ENCODE data around the gene ANKRD52.
"Not testable (repeated sequence)": the region's sequence is repeated elsewhere in the genome, so short reads cannot be mapped to it uniquely, and the experiment has no call there.

ANKRD52 gene

DNA sequence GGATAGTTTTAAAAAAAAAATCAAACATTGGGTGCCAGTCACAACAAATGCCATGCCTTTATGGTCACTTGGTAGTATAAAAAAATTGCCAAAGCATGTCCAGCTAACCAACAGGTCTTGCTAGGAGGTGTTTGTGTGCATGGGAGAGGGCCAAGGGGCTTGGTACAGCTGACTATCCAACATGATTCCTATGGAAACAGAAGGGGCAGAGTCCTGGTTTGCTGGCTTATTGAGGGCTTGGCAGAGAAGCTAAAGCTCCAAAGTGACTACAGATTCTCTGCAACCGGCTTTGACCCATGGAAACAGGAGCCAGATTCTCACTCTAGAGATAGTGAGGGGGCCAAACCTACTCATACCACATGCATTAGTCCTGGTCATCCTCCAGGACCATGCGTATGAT is 14.3 kb upstream of the ANKRD52 start:
- DNase-seq (ENCODE audit: low read depth), result not testable (repeated sequence)

DNA sequence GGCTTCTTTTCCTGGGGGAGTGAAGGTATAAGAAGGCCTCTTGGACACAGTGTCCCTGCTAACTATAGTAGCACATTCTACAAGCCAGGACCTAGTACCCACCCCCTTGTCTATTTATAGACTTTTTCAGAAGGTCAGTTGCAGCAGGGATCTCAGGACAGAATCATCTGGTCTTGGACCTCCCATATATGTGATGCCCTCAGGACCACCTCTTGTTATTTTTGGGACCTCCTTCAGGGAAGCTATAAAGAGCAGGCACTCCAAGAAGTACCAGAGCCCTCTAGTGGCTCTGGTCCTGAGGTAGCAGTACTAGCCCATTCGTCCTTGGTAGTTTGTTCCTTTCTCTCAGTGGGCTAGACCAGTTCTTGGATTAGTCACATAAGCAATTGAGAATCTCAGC is 12.8 kb upstream of the ANKRD52 start:
- peak; percentile 52 for DNase-seq (ENCODE audit: low read depth)

DNA sequence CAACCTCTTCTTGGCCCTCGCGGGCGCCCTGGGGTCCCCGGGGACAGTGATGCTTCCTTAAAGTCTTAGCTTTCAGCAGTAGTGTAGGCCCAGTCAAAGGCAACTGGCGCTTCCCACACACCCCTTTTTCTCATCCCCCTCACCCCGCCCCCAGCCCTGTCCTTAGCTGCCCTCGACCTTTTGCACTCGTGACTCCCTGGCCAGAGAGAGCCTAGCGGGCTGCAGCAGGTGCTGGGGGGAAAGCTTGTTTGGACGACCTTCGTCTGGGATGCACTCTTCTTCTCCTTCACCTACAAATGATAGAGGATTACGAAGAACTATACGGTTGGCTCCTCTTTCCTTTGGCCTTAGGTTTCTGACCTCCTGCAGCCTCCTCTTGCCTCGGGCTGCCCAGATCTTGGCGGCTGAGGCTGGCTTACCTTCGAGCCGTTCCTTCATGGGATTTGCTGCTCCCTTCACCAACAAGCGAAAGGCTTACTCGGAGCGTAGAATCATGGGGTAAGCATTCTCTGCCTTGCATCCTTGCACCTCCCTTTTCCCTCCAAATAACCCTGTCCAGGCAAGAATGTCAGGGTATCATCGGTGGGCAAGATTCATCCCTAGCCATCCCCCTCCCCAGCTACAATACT is 9.4 kb upstream of the ANKRD52 start:
- no peak for DNase-seq (ENCODE audit: low read depth)

DNA sequence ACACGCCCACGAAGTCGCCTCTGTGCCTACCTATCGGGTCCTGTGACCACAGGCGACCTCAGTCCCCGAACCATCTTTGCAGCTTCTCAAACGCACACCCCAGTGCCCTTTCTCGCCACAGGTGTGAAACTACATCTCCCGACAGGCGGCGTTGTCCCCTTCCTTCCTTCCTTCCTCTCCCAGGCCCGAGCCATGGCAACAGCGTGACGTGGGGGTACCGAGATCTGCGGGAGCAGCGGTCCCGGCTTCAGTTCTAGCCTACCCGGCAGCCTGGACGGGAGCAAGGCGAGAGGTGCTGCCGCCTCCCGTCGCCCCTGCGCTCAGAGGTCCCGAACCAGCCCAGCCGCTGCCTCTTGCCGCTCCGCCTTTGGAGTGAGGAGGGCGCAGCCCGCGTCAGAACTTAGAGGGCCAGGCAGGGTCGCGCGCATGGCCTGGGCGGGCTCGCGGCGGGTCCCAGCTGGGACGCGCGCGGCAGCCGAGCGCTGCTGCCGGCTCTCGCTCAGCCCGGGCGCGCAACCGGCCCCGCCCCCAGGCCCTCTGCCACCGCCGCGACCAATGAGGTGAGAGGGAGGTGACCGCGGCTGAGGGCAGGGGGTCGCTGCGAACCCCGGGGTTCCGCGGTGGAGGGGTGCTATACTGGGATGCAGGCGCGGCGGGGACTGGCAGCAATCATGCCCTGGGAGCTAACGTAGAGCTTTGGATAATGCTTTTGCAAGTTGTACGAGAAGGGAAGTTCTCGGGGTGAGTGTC is 8.7 kb upstream of the ANKRD52 start, which contains the start of gene COQ10A:
TSS of gene COQ10A (plus strand) at position 250 of the 750 bp plus-strand sequence. CDS start at position 427, 177 bp downstream.
- peak; percentile 88 for DNase-seq (ENCODE audit: low read depth)

- DNase-seq (ENCODE audit: low read depth), result not testable (repeated sequence)
Observed at GRCh38 chr12:56266068-56266692, 8.0 kb upstream of the ANKRD52 start.

DNA sequence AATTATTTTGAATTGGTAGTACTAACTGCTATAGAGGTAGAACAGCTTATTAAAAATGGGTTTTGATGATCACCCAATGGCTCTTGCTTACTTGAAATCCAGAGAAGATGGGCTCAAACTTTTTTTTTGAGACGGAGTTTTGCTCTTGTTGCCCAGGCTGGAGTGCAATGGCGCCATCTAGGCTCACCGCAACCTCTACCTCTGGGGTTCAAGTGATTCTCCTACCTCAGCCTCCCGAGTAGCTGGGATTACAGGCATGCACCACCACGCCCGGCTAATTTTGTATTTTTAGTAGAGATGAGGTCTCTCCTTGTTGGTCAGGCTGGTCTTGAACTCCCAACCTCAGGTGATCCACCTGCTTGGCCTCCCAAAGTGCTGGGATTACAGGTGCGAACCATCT is 4.8 kb upstream of the ANKRD52 start:
- DNase-seq (ENCODE audit: low read depth), result not testable (repeated sequence)

DNA sequence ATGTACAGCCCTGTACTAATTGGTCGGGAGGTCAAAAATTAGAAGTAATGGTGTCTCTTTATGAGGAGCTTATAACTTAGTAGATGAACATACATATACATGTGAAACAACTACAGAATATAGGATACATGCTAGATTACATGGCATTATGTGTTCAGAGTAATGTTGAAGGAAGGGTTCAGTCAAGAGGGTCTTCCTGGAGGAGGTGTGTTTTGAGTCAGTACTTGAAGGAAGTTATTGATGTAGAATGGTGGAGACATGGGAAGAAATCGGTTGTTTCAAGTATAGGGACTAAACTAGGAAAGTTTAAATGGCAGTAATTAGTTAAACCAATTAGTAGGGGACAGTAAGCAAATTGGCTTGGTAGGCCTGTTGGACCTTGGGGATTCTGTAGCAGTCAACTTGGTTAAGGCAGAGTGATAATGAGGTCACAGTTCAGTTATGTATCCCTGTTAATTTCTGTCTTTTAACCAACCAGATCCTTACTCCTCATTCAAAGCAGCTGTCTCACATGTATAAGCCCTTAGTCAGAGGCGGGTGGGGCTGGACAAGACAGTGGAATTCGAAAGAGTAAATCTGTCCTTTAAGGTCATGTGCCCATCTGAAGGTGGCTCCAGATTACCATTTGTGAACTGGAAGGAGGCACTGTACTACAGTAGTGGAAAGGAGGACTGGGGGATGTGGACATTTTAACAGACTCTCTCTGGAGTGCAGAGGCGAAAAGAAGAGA is 3.5 kb upstream of the ANKRD52 start:
- peak; percentile 81 for DNase-seq (ENCODE audit: low read depth)

- DNase-seq (ENCODE audit: low read depth), result no peak
Observed at GRCh38 chr12:56260921-56261320, 2.7 kb upstream of the ANKRD52 start.

DNA sequence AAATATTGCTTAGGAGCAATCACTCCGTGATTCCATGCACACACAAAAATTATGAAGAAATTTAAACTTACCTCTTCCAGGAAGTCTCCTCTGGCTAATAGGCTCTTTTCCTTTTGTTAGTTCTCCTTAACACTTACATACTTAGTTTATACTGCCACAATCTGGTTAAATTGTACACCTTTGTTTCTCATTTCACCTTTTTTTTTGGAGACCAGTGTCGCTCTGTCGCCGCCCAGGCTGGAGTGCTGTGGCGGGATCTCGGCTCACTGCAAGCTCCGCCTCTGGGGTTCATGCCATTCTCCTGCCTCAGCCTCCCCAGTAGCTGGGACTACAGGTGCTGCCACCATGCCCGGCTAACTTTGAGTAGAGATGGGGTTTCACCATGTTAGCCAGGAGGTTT is 2.2 kb upstream of the ANKRD52 start:
- no peak for DNase-seq (ENCODE audit: low read depth)

GRCh38 chr12:56258820-56259183 is 618 bp upstream of the ANKRD52 start:
- no peak for DNase-seq (ENCODE audit: low read depth)

- DNase-seq (ENCODE audit: low read depth), result peak; percentile 32
Observed at GRCh38 chr12:56257491-56258067, 605 bp downstream of the ANKRD52 start.

DNA sequence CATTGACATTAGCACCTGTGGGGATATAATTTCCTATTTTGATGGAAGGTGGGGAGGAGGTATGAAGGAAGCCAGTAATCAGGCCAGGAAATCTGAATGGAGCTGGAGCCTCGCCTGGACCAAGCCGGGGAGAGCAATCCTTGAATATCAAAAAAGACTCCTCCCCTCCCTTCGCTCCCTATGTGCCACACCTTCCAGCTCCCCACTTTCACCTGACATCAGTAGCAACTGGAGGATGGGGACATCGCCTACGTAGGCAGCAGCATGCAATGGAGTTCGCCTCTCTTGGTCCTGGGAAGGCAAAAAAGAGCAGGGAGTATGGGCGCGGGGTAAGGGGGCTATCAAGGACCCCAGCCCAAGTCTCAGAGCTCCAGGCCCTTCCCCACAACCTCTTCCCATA is 1.1 kb downstream of the ANKRD52 start:
- no peak for DNase-seq (ENCODE audit: low read depth)

GRCh38 chr12:56256326-56256960 is 1.7 kb downstream of the ANKRD52 start:
- DNase-seq (ENCODE audit: low read depth), result peak; percentile 28

DNA sequence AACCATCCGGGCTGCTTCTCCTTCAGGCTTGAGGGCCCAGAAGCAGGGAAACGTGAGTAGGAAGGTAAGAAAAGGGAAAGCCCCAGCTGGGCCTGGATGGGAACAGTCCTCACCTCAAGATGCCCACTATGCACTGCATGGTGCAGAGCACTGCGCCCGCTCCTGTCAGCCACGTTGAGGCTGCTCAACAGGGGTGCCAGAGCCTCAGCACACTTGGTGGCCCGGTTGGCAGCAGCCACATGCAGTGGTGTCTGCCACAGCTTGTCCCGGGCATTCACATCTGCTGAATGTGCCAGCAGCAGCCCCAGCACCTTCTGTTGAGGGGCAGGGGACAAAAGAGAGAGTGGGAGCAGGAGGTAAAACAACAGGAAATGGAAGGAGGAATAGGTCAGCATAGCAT is 2.5 kb downstream of the ANKRD52 start:
- no peak for DNase-seq (ENCODE audit: low read depth)

GRCh38 chr12:56253091-56253490 is 5.1 kb downstream of the ANKRD52 start:
- DNase-seq (ENCODE audit: low read depth), result no peak

- DNase-seq (ENCODE audit: low read depth), result no peak
Observed at GRCh38 chr12:56252649-56253048, 5.5 kb downstream of the ANKRD52 start.

DNA sequence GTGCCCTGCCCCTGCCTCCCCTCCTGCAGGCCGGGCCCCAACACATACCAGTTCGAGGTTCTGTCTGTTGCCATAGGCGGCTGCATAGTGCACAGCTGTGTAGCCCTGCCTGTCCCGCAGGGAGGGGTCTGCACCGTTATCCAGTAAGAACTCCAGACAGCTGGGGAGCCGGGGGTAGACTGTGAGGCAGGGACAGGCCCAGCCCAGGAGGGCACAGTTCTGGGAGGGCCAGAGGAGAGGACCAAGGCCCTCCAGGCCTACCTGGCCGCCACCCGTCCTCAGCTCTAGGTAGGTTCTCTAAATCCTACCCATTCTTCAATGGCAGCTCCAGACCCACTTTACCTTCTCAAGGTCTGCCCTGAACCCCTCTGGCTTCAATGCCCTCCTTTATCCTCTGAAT is 9.5 kb downstream of the ANKRD52 start:
- no peak for DNase-seq (ENCODE audit: low read depth)

DNA sequence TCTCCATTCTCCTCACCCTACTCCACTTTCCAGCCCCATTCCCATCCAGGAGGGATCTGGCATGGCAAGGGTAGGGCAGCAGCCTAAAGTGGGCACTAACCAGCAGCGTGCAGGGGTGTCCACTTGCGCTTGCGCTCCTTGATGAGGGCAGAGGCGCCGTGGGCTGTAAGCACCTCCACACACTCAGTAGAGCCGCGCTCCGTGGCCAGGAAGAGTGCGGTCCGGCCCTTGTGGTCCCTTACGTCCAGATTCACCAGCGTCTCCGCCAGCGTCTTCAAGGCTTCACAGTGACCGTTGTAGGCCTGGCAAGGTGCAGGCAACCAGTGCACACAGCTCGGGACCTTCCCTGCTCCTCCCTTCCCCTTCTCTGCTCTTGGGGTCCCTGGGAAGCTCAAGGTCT is 10.3 kb downstream of the ANKRD52 start:
- no peak for DNase-seq (ENCODE audit: low read depth)

GRCh38 chr12:56244494-56244893 is 13.7 kb downstream of the ANKRD52 start:
- DNase-seq (ENCODE audit: low read depth), result no peak

GRCh38 chr12:56243731-56244181 is 14.4 kb downstream of the ANKRD52 start:
- peak; percentile 34 for DNase-seq (ENCODE audit: low read depth)

DNA sequence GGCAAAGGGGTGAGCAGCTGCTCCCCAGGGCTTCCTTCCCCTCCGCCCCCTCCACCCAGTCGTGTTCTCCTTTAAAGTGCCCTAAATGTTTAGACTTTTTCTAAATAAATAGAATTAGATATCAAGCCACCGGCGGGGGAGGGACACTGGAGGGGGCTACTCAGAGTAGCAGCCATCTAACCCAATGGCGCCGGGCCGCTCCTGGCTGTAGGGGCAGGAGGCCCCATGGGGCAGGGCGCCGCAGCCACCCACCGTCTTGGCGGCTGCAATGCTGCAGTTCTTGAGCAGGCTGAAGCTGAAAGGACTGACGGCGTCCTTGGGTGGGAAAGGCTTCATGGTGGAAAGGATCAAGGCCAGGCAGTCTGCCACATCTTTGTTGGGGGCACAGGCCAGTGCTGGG is 15.2 kb downstream of the ANKRD52 start:
- no peak for DNase-seq (ENCODE audit: low read depth)
